ENCODE data around the gene PAPOLG. TPM values are rescaled to one million over a fixed set of nuclear protein-coding genes. Genes with fewer than 3 reads are reported as not detected.
A peak's percentile ranks its signal among the peaks of the same experiment; 100 is the strongest.

The PAPOLG gene
- total RNA-seq, 1 donor from 2014 or later: 14.7 TPM

DNA sequence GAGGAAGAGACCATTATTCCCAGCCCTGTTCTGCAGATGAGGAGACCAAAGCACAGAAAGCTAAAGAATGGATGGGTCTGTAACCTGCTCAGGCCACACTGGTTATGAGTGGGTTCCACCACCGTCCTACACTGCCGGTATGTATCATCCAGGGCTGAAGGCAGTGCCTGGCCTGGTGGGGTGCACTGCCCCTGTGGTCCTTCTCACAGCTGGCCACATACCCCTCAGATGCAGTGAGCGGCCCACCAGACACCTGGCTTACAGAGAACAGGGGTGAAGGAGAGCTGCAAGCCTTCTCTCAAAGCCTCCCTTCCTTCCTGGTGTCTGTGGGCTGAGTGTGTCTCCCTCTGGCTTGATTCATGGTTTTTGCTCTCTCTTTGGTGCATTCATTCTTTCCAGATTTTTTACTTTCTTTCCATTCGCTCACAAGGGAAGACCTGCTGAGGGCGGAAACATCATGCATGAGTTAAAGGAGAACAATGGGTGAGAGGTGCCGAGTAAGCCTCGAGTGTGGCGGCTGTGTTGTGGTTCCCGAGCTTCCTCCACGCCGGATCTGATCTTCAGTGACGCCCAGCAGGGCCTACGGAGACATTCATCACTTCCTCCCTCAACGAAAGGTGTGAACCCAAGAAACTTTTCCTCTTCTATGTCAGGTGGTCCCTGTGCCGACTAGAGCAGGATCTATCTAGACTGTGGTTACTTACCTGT is 63.2 kb downstream of the PAPOLG start:
- no peak overlapping the region for H3K27ac ChIP-seq
- DNase-seq (ENCODE audit: extremely low spot score in 2 of 2): peak in 1 of 2 donors; percentile 69
- TF ChIP-seq POLR2AphosphoS5 (IDR thresholded peaks at IDR 0.05; ENCODE audit: insufficient read depth in 1 of 2, low read depth in 1 of 2) (no peak), POLR2A (IDR thresholded peaks at IDR 0.05) (no peak)
- TF ChIP-seq, protein P1, sequence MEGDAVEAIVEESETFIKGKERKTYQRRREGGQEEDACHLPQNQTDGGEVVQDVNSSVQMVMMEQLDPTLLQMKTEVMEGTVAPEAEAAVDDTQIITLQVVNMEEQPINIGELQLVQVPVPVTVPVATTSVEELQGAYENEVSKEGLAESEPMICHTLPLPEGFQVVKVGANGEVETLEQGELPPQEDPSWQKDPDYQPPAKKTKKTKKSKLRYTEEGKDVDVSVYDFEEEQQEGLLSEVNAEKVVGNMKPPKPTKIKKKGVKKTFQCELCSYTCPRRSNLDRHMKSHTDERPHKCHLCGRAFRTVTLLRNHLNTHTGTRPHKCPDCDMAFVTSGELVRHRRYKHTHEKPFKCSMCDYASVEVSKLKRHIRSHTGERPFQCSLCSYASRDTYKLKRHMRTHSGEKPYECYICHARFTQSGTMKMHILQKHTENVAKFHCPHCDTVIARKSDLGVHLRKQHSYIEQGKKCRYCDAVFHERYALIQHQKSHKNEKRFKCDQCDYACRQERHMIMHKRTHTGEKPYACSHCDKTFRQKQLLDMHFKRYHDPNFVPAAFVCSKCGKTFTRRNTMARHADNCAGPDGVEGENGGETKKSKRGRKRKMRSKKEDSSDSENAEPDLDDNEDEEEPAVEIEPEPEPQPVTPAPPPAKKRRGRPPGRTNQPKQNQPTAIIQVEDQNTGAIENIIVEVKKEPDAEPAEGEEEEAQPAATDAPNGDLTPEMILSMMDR (IDR thresholded peaks at IDR 0.05): no peak

DNA sequence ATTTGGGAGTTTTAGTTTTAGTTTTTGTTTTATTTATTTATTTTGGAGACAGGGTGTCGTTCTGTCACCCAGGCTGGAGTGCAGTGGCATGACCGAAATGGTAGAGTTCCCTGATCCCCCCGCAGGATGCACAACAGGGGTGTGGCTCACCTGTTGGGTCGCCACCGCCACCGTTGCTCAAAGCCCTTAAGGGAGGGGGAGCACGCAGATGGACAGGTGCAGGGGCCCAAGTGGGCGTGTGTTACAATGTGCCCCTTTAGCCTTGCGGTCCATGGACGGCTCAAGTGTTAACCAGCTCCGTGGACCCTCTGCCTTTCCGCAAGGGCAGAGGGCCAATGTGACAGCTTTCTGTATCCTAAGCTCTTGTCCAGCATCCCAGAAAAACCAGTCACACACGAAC is 63.9 kb downstream of the PAPOLG start:
- Histone ChIP-seq H3K4me1 (no peaks in the 10 kb centered on the region), H3K27ac (no peak overlapping the region)

More for the DNA sequence above, 63.2 kb downstream of the PAPOLG start:
- H3K36me3 ChIP-seq: no peaks in the 10 kb centered on the region
- intact Hi-C loops (cut with DNase I): no loop called here
- no peaks in the 10 kb centered on the region for H3K4me1 ChIP-seq
- no peaks in the 10 kb centered on the region for H3K9me3 ChIP-seq
- H3K27me3 ChIP-seq: no peaks in the 10 kb centered on the region
- no peak overlapping the region for H3K4me3 ChIP-seq

DNA sequence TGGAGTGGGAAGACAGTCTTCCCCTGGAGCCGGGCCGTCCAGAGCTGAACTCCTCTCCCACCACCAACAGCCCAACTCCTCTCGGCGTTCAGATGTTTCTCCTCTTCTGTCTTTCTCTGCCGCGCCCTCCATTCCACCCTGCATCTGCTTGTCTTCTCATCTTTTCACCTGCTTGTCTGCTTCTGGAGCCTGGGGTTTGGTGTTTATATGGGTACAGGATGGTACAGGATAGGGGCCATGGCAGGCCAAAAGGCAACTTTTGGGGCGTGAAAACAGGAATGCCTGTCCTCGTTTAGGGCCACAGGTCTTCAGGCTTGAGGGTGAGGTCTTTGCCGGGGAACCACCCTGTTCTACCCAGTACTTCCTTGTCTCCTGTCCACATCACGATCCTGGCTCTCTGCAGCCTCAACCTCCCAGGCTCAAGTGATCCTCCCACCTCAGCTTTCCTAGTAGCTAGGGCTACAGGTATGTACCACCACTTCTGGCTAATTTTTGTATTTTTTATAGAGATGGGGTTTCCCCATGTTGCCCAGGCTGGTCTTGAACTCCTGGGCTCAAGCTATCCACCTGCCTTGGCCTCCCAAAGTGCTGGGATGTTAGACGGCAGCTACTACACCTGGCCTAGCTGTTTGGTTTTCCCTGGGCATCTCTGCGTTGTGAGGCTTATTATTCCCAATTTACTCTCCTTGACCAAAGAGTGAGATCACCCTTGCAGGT is 64.5 kb downstream of the PAPOLG start:
- H3K27me3 ChIP-seq: no peaks in the 10 kb centered on the region
- DNase-seq (ENCODE audit: extremely low spot score in 2 of 2): no peak

More for the DNA sequence above, 63.9 kb downstream of the PAPOLG start:
- no peaks in the 10 kb centered on the region for H3K9me3 ChIP-seq
- H3K27me3 ChIP-seq: no peaks in the 10 kb centered on the region
- H3K36me3 ChIP-seq: no peaks in the 10 kb centered on the region
- no peak overlapping the region for H3K4me3 ChIP-seq
- no peak for DNase-seq (ENCODE audit: extremely low spot score in 2 of 2)
- TF ChIP-seq POLR2AphosphoS5 (IDR thresholded peaks at IDR 0.05; ENCODE audit: insufficient read depth in 1 of 2, low read depth in 1 of 2) (no peak), POLR2A (IDR thresholded peaks at IDR 0.05) (no peak)
- TF ChIP-seq, protein P1 (IDR thresholded peaks at IDR 0.05): no peak
- intact Hi-C loops (cut with DNase I): no loop called here

DNA sequence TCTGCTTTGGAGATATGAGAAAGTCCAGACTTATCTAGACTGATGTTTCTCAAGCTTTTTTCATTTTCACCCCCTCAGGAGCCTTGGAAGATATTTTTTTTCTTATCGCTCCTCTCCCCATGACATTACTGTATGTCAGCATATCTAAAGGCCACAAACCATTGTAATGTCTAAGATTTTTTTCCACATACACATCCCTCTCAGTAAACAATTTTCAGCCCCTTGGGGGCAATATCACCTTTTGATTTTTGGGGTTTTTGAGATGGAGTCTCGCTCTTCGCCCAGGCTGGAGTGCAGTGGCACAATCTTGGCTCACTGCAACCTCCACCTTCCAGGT is 65.0 kb downstream of the PAPOLG start:
- intact Hi-C loops (cut with DNase I): no loop called here
- TF ChIP-seq POLR2A (IDR thresholded peaks at IDR 0.05) (no peak), POLR2AphosphoS5 (IDR thresholded peaks at IDR 0.05; ENCODE audit: insufficient read depth in 1 of 2, low read depth in 1 of 2) (no peak)
- TF ChIP-seq, protein P1 (IDR thresholded peaks at IDR 0.05): no peak
- Histone ChIP-seq H3K4me3 (no peak overlapping the region), H3K9me3 (no peaks in the 10 kb centered on the region), H3K27me3 (no peaks in the 10 kb centered on the region), H3K36me3 (no peaks in the 10 kb centered on the region), H3K4me1 (no peaks in the 10 kb centered on the region), H3K27ac (no peak overlapping the region)
- DNase-seq (ENCODE audit: extremely low spot score in 2 of 2): no peak

More for the DNA sequence above, 64.5 kb downstream of the PAPOLG start:
- Histone ChIP-seq H3K4me1 (no peaks in the 10 kb centered on the region), H3K27ac (no peak overlapping the region), H3K36me3 (no peaks in the 10 kb centered on the region), H3K9me3 (no peaks in the 10 kb centered on the region), H3K4me3 (no peak overlapping the region)
- intact Hi-C loops (cut with DNase I): no loop called here
- no peak for TF ChIP-seq POLR2A (IDR thresholded peaks at IDR 0.05)
- no peak for TF ChIP-seq POLR2AphosphoS5 (IDR thresholded peaks at IDR 0.05; ENCODE audit: insufficient read depth in 1 of 2, low read depth in 1 of 2)
- TF ChIP-seq, protein P1 (IDR thresholded peaks at IDR 0.05): no peak
